ENCODE data around the gene GPR35.
"Not testable (repeated sequence)": the region's sequence is repeated elsewhere in the genome, so short reads cannot be mapped to it uniquely, and the experiment has no call there.

The GPR35 gene

DNA sequence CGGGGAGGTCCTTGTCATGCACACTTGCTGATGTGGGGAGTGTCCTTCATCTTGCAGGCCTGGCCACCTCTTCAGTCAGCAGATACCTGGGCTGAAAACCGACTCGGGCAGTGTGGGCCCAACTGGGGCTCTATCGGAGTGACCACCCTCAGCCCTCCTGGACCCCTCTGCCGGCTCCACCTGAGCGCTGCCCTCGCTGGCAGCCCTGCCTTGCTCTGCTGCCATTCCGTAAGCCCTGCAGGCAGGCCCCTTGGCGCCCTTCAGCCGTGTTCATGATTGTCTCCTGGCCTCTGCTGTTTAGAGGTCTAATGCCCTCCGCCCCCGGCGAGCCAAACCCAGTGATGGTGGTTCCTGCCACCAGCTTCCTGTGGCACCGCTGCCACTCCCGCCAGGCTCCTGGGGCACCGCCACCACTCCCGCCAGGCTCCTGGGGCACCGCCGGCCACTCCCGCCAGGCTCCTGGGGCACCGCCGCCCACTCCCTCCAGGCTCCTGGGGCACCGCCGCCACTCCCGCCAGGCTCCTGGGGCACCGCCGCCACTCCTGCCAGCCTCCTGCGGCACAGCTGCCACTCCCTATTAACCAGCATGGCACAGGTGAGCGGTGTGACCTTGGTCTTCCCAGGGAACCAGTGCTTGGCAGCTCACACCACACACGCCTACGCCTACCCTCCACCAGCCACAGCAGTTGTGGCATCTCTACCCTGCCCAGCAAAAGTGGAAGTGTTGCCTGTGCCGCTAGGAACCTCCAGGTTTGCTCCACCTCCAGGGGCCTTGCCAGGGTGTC is 22.8 kb upstream of the GPR35 start:
- DNase-seq (ENCODE audit: low read depth in 2 of 2): no peak

DNA sequence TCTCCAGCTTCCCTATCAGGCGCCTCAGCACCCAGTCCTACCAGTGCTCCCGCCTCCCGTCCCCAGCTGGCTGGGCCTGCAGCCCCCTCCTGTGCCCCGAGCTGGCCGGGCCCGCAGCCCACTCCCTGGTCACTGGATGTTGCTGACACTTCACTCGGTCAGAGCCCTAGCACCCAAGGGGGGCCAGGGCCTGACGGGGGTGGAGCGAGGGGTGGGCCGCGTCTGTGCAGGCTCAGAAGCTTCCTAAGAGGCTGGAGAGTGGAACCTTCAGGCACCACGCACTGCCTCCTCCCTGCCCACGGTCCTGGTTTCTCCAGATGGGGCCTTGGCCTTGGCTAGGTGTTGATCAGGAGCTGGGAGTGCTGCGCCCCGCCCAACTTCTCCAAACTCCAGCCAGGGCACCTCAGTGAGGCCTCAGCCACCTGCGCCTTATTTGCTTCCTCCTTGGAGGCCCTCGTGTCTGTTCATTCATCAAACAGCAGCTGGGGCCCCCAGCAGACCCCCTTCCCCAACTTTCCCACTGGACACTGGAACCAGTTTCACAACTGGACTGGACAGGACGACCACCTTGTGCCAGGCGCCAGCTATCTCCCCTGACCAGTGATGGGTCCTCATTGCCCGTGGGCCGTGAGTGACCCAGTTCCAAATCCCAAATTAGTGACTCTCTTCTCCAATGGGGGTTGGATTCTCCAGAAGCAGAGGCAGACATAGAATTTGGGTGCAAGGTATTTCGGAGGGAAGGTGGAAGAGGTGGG is 22.0 kb upstream of the GPR35 start:
- DNase-seq (ENCODE audit: low read depth in 2 of 2): no peak

DNA sequence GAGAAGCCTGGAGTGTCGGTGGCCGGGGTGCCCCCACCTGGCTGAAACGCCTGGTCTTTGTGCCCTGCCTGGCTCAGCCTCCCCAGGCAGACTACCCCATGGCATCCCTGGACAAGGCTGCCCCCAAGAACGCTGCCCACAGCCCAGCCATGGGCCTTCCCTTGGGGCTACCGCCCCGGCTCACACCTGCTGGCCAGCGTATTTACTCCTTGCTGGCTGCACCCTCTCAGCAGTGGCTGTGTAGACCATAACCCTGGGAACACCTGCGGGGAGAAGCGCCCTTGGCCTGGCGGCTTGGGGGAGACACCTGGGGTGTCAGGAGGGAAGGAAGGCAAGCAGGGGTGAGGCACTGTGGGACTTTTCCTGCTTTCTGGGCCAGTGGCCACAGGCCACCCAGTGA is 21.4 kb upstream of the GPR35 start:
- no peak for DNase-seq (ENCODE audit: low read depth in 2 of 2)

DNA sequence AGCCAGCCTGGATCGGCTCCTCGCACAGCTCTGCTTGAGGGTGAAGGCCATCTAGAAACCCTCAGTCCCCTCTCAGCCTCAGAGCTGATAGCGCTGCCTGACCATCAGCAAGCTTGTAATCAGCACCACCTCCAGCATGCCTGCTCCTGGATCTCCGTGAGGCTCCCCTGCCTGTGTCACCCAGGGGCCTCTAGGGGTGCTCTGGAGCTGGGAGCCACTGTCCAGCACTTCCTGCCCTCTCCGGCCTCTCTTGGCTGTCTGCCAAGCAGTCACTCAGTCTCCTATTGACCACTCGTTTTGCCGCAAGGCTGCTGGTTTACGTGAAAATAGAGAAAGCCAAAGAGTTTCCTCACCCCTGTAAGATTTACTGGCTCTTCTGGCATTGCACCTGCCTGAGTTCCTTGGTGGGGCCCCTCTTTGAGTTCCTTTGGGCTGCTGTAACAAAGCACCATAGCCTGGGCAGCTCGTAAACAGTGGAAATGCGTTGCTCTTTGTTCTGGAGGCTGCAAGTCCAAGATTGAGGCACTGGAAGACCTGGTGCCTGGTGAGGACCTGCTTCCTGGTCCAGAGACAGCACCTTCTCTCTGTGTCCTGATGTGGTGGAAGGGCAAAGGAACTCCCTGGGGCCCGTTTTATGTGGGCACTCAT is 20.9 kb upstream of the GPR35 start:
- DNase-seq (ENCODE audit: low read depth in 2 of 2): no peak

DNA sequence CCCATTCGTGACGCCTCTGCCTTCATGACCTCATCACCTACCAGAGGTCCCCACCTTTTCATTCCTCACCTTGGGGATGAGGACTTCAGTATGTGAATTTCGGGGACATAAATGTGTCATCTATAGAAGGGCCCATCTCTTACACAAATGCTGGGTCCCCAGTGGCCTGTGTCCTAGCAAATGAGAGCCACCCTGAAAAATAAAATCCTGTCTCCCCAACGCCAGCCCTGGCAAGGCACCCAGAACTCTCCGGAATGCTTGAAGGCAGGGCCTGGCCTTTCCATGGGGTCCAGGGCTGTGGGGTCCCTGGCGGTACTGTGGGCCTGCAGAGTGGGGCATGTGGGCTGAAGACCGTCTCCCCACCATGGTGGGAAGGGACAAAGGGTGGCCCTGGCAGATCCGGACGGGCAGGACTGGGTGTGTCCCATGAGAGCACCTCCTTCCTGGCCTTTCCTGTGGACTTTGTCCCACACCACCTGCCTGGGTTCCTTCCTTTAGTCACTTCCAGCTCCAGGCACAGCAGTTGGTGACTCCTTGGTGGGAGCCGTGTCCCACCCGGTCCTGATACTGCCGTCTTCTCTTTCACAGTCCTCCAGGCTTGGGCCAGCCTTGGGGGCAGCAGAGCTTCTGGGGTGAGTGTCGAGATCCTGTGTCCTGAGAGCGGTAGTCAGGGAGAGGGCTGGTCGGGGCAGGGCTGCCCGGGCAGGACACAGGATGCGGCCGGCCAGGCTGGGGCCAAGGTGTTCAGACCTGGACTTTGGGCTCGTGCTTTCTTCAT is 20.2 kb upstream of the GPR35 start:
- DNase-seq (ENCODE audit: low read depth in 2 of 2): no peak

DNA sequence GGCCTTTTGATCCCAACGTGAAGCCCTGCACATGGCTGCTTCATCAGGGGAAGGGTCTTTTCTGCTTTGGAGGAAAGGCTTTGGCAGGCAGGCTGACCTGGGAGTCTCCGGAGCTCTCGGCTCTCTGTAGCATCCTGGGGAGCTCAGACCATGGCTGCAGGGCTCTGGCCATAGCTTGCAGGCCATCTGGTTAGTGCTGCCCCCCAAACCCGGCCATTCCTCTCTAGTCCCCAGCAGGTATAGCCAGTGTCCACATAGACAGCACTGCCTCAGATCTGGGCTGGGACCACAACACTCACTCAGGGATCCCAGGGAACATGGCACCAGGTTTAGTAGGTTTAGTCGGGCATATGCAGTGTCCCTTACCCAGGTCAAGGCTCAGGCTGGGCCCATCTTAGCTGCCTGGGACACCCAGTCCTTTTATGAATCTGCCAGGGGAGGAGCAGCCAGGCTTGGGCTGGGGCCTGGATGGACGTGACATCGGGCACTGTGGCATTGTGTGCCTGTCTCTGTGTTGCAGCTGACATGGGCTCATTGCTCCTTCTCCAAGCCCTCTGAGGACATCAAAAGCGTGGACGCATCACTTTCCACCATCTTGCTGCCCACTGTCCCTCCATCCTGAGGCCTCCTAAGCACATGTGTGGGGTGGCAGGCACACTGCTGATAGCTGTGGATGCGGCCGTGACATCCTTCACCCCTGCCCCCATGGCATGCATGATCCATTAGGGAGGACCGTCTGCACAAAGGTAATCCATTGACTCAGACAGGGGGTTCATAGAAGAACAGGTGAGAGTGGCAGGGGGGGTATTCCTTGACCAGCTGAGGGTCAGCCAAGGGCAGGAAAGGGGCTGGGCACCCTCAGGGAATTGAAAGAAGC is 19.2 kb upstream of the GPR35 start:
- no peak for DNase-seq (ENCODE audit: low read depth in 2 of 2)

DNA sequence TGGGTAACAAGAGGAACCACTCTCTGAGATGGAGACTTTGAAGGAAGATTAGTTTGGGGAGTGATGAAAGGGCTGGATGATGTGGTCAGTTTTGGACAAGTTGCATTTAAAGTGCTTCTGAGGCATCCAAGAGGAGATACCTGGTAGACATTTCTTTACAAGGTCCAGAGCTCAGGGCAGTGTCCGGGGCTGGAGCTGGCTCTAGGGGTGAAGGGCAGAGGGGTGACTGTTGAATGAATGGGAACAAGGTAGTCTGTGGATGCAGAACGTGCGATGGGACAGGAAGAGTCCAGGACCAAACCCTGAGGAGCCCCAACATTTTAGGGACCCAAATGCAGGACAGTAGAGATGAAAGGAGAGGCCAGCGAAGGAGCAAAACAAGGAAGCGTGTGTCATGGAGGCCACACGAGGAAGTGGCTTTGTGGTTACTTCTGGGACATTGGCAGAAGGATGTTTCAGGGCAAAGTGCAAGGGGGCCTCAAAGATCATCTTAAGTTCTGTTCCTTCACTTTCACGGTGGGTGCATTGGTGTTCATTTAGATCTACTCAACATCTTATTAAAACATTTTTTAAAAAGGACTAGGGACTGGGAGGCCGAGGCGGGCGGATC is 13.6 kb upstream of the GPR35 start:
- no peak for DNase-seq (ENCODE audit: low read depth in 2 of 2)

DNA sequence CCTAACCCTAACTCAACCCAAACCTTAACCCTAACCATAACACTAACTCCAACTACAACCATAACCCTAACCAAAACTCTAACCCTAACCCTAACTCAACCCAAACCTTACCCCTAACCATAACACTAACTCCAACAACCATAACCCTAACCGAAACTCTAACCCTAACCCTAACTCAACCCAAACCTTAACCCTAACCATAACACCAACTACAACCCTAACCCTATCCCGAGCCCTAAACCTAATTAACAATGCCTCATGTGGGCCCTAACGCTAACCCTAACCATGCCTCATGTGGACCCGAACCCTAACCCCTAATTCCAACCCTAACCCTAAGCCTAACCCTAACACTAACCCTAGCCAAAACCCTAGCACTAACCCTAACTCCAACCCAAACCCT is 11.5 kb upstream of the GPR35 start:
- no peak for DNase-seq (ENCODE audit: low read depth in 2 of 2)

DNA sequence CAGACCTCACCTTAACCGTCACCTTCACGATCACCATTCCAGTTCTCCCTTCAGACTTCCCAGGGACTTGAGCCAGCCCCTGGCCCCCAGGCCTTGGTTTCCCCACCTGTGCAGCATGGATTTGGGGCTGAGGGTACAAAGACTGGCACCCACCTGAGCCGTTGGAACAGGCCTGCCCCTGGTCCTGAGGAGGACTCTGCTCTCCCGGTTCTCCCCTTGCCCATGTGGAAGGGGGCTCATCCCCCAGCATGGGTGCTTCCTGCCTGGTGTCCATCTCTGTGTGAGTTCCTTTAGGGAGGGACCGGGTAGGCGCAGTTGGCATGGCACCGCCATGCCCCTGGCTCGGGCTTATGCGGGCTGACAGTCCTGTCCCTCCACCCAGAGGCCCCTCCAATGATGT is 10.9 kb upstream of the GPR35 start:
- DNase-seq (ENCODE audit: low read depth in 2 of 2): no peak

DNA sequence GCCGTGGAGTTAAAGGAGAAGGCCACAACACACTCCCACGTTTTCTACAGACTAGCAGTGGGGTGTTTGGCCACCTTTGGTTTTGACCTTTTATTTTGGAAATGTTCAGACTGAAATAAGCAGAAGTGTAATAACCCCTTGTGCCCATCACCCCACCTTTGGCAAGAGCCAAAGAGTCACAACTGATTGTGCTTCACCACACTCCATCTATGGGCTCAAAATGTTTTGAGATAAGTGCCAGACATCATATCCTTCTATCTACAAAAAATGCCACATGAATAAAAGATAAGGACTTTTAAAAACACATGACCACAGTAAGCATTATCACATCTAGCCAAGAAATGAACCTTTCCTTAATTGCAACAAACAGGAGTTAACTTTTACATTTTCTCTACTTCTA is 9.9 kb upstream of the GPR35 start:
- no peak for DNase-seq (ENCODE audit: low read depth in 2 of 2)

DNA sequence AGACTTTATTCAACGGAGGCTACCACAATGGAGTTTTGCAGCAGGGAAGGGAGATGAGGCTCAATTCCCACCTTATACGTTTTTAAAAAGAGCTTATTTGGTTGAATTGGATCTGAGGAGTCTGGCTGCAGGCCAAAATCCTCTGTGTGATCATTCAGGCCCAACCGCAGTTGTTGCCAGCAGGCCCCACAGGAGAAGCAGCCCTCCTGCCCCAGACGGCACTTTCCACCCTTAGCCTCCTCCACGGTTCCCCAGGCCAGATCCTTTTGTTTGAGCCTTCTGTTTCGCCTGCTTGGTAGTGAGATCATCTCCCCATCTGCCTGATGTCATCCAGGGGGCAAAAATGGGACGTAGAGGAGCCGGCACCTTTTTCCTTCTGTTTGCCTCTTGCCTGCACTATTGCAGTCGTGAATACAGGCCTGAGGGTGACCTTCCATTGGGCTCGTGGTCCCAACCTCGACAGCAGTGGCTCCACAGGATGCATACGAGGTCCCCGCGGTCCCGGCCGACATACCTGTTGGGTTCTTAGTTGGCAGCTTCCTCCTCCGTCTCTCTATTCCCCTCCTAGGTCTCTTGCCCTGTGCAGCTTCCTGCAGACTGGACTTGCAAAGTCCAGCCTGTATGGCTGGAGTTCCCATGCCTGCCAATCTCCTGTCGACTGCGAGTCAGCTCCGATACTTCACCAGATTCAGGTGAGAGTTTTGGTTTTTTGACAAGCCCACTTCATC is 9.3 kb upstream of the GPR35 start:
- no peak for DNase-seq (ENCODE audit: low read depth in 2 of 2)

DNA sequence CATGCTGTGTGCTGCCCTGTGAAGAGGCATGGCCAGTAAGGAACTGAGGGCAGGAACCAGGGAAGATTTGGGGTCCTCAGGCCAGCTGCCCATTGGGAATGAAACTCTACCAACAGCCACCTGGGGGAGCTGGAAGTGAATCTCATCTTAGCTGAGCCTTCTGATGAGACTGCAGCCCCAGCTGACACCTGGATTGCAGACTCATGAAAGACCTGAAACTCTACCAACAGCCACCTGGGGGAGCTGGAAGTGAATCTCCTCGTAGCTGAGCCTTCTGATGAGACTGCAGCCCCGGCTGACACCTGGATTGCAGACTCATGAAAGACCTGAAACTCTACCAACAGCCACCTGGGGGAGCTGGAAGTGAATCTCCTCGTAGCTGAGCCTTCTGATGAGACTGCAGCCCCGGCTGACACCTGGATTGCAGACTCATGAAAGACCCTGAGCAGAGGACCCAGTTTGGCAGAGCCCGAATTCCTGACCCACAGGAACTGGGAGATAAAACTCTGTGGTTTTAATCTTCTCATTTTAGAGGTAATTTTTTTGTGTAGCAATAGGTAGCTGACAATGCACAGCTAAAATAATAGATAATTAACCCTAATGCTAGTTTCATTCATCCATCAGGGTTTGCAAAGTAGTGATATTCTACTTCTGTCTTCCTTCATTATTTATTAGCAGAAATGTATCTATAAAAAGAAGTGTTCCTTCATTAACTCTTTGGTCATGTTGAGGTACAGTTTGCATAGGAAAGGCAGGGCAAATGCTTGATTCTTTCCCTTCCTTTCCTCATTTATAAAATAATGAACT is 8.2 kb upstream of the GPR35 start:
- not testable (repeated sequence) for DNase-seq (ENCODE audit: low read depth in 2 of 2)

DNA sequence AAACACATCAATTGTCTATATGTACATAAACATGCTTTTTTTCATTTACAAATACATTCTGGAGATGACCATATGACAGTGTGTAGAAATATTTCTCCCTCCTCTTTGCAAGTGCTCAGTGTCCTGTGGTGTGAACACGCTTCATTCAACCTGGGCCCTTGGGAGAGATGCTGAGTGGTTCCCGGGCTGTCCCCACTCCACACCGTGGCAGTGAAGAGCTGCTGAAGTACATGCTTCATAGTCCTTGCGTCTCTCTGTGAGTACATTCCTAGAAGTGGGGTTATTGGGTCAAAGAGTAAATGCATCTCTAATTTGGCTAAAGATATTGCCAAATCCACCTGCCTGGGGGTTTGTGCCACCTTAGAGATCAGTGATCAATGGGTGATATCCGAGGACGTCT is 6.5 kb upstream of the GPR35 start:
- no peak for DNase-seq (ENCODE audit: low read depth in 2 of 2)

DNA sequence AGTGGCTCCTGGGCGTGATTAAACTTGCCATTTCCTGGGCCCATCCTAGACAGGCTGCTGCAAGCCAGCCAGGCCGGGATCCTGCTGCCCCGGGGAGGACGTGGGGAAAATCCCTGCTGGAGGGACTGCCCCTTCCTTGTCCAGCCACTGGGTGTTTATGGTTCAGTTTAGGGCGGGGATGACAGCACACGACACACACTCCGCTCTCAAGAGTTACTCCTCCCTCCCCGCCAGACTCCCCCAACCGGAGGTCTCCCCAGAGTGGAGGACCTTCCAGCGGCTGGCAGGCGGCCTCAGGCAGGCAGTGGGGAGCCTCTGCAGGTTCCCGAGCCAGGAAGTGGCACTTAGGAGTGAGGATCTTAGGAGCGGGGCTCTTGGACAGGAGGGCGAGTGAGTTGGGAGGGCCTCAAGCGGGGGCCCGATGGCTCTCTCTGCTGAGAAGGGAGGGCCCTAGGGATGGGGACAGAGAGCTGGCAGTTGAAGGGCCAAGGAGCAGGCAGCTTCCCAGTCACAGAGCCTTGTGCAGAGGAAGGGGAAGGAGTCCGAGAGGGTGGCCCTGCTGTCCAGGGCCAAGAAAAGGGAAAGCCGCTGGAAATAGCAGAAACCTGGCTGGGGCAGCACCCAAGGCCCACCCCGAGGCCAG is 5.7 kb upstream of the GPR35 start:
- no peak for DNase-seq (ENCODE audit: low read depth in 2 of 2)

DNA sequence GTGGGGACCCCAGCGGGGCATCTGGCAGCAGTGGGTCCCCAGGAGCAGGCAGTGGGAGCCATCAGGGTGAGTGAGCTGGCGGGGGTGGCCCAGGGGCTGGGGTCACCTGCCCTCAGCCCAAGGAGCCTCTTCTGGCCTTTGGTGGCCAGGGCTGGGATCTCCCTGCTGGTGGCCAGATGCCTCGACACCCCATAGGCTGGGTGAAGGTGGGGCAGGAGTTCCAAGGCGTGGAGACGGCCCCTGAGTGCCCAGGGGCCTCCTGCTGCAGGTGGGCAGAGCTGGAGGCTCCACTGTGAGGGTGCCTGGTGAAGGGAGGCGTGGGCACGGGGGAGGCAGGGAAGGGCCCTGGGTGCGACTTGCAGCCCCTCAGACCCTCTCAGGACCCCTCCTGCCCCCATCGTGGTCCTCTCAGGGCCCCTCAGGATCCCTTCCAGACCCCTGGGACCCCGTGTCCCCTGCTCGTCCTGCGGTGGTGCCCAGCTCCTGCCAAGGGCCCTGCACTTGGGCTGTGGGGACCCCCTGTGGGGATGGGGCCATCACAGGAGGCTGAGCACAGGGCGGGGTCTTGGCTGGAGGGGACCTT is 5.0 kb upstream of the GPR35 start:
- DNase-seq (ENCODE audit: low read depth in 2 of 2): no peak

DNA sequence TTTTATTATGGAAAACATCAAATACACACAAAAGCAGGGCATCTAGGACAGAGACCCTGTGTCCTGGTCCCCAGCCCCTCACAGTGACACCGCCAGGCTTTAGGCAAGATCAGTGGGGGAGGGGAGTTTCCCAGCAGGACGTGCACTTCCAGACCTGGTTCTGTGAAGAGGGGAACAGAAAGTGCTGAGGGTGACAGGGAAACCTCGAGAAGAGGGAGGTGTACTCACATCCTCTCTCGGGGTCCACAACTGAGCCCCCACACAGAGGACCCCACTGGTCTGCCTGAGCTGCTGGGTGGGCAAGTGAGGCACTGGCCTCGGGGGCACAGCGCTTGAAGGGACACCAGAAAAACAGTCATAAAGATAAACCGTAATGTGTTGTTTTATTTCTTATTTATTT is 4.4 kb upstream of the GPR35 start:
- no peak for DNase-seq (ENCODE audit: low read depth in 2 of 2)

DNA sequence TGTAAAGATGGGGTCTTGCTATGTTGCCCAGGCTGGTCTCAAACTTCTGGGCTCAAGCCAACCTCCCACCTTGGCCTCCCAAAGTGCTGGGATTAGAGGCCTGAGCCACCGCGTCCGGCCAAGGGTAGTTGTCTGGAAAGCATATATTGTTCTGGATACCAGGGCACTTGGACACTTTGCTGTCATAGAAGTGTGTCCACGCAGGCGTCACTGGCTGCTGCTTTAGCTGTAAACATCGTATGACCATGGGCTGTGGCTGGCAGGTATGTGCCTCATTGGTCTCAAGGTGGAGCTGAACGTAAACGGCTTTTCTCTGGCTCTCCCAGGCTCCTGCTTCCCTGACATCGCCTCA is 3.2 kb upstream of the GPR35 start:
- DNase-seq (ENCODE audit: low read depth in 2 of 2): no peak

DNA sequence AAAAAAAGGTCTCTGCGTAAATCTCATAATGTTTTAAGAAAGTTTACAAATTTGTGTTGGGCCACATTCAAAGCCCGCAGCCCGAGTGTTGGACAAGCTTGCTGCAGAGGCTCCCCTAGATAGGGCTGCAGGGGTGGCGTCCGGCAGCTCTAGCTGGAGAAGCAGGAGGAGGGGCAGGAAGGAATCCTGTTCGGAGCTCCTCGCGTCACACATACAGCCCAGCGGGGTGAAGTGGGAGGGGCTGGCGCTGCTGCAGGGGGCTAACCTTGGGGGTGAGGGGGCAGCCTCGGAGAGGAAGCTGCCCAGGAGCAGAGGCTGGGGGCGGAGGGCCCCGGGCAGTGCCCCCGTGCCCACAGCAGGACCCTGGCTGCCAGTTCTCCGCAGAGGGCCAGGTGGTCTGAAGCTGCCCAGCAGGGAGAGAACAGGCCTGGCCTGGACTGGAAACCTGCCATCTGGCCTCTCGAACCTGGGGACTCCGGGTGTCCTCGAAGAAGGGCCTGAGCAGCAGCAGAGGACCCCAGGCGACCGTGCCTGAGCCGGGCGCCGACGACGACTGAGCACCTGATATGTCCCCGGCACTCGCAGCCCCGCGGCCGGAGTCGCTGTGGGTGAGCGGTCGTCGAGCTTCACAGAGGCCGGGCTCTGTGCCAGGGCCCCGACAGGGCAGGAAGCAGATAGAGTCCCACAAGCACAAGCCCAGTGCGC is 2.6 kb upstream of the GPR35 start:
- DNase-seq (ENCODE audit: low read depth in 2 of 2): no peak
